ENCODE data around the gene RPS6KC1.

DNA sequence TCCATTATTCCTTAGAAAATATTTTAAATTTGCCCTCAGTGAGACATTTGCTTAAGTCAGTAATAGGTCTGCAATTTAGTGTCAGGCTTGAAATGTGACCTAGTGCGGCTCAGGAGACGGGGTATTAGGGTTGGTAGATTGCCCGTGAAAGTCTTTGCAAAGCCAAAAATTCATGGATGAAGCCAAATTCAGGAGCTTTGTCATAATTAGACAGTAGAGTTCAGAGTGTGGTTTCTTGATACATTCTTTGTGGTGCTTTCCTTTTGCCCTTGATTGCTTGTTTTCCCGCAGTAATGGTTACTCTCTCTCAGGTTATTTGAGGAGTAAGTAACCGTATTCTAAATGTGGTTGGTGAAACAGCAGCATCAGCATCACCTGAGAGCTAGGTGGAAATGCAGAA, 120.7 kb downstream of the RPS6KC1 start:
- TF ChIP-seq, protein P1, sequence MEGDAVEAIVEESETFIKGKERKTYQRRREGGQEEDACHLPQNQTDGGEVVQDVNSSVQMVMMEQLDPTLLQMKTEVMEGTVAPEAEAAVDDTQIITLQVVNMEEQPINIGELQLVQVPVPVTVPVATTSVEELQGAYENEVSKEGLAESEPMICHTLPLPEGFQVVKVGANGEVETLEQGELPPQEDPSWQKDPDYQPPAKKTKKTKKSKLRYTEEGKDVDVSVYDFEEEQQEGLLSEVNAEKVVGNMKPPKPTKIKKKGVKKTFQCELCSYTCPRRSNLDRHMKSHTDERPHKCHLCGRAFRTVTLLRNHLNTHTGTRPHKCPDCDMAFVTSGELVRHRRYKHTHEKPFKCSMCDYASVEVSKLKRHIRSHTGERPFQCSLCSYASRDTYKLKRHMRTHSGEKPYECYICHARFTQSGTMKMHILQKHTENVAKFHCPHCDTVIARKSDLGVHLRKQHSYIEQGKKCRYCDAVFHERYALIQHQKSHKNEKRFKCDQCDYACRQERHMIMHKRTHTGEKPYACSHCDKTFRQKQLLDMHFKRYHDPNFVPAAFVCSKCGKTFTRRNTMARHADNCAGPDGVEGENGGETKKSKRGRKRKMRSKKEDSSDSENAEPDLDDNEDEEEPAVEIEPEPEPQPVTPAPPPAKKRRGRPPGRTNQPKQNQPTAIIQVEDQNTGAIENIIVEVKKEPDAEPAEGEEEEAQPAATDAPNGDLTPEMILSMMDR (conservative IDR thresholded peaks at IDR 0.05), result no peak
- no peak for TF ChIP-seq ZFX (IDR thresholded peaks at IDR 0.05)

Measured in C4-2B (cell line).